DND-41 (cell line): Measurements from ENCODE around the gene KMT2B.

Experiments
- CTCF ChIP-seq: IDR thresholded peaks from 2 replicates; pipeline ENCODE4 v1.5.1; 2012; ENCODE audit warnings: borderline replicate concordance, low read length, moderate library complexity, mild to moderate bottlenecking; ENCODE audit not compliant: poor library complexity, severe bottlenecking; ENCODE audit errors: extremely low read depth
- EZH2 ChIP-seq: IDR thresholded peaks from 3 replicates; pipeline ENCODE4 v1.6.1; 2012; ENCODE audit warnings: borderline replicate concordance, low read depth, mild to moderate bottlenecking, moderate library complexity, low read length, inconsistent platforms; ENCODE audit not compliant: severe bottlenecking

- TF ChIP-seq CTCF = no peak
- TF ChIP-seq EZH2 = no peak
Measured at GRCh38 chr19:35693422-35693821, 24.4 kb upstream of the KMT2B start.
